HL-60 (cell line): ENCODE measurements around the gene COL13A1.

Experiments
- DNase-seq, 2 experiments: peaks; one replicate each; pipeline ENCODE4 v3.0.0-alpha.2; 2010 to 2020; ENCODE audit warnings: low read depth in 1 of 2, low spot score in 1 of 2
- H3K27ac ChIP-seq: fragments of 250-450 bp; sonication (Bioruptor Pico); replicated peaks from 2 replicates; pipeline ENCODE4 v1.5.1; 2020; ENCODE audit warnings: mild to moderate bottlenecking, moderate library complexity
- H3K27me3 ChIP-seq: fragments of 250-450 bp; sonication (Bioruptor Pico); 2 replicates; pipeline ENCODE4 v1.5.1; 2021; ENCODE audit warnings: mild to moderate bottlenecking, moderate library complexity; ENCODE audit not compliant: insufficient read depth, poor library complexity, severe bottlenecking
- H3K4me3 ChIP-seq: replicated peaks from 2 replicates; pipeline ENCODE4 v1.5.1; 2011; ENCODE audit warnings: mild to moderate bottlenecking, control low read depth, low read length; ENCODE audit not compliant: insufficient read depth
- CTCF ChIP-seq: IDR thresholded peaks from one replicate; pipeline ENCODE4 v1.5.1; 2011; ENCODE audit warnings: low read length, control low read depth, inconsistent platforms; ENCODE audit not compliant: insufficient read depth
- GABPA ChIP-seq: IDR thresholded peaks from 2 replicates; pipeline ENCODE4 v1.6.1; 2012; ENCODE audit warnings: low read depth
- POLR2AphosphoS5 ChIP-seq: IDR thresholded peaks from 2 replicates; pipeline ENCODE4 v1.6.1; 2012; ENCODE audit warnings: low read depth
- REST ChIP-seq: IDR thresholded peaks from 2 replicates; pipeline ENCODE4 v1.6.1; 2012; ENCODE audit warnings: low read depth; ENCODE audit not compliant: insufficient replicate concordance
- SPI1 ChIP-seq: IDR thresholded peaks from 2 replicates; pipeline ENCODE4 v1.6.1; 2012; ENCODE audit warnings: low read depth, mild to moderate bottlenecking, borderline replicate concordance

COL13A1 gene

GRCh38 chr10:69844698-69845097, 43.0 kb downstream of the COL13A1 start:
- no peak for DNase-seq
- no peak overlapping the region for H3K27ac ChIP-seq
- TF ChIP-seq SPI1 (no peak), CTCF (no peak), GABPA (no peak), REST (no peak), POLR2AphosphoS5 (no peak)
- H3K4me3 ChIP-seq: no peak overlapping the region
- H3K27me3 ChIP-seq: no peaks in the 10 kb centered on the region

- no peak for DNase-seq
- no peak overlapping the region for H3K4me3 ChIP-seq
- TF ChIP-seq POLR2AphosphoS5 (no peak), GABPA (no peak), CTCF (no peak), SPI1 (no peak), REST (no peak)
- no peak overlapping the region for H3K27ac ChIP-seq
- H3K27me3 ChIP-seq: no peaks in the 10 kb centered on the region
These were observed 44.0 kb downstream of the COL13A1 start for GRCh38 chr10:69845574-69846292.

- H3K27me3 ChIP-seq: no peaks in the 10 kb centered on the region
- DNase-seq: no peak
- no peak for TF ChIP-seq SPI1
- TF ChIP-seq GABPA: no peak
- TF ChIP-seq POLR2AphosphoS5: no peak
- no peak for TF ChIP-seq CTCF
- no peak overlapping the region for H3K4me3 ChIP-seq
- no peak overlapping the region for H3K27ac ChIP-seq
These were observed 44.7 kb downstream of the COL13A1 start for GRCh38 chr10:69846293-69846921.
